ENCODE results near the gene MACC1. TPM values are rescaled to one million over a fixed set of nuclear protein-coding genes. Genes with fewer than 3 reads are reported as not detected.

Gene MACC1
- total and polyA plus RNA-seq, 9 of the 15 experiments (the other 6 are each of a cell fraction or from before 2014, with no cell fraction given) = 5.9 to 30.2 (median 10.4) TPM

DNA sequence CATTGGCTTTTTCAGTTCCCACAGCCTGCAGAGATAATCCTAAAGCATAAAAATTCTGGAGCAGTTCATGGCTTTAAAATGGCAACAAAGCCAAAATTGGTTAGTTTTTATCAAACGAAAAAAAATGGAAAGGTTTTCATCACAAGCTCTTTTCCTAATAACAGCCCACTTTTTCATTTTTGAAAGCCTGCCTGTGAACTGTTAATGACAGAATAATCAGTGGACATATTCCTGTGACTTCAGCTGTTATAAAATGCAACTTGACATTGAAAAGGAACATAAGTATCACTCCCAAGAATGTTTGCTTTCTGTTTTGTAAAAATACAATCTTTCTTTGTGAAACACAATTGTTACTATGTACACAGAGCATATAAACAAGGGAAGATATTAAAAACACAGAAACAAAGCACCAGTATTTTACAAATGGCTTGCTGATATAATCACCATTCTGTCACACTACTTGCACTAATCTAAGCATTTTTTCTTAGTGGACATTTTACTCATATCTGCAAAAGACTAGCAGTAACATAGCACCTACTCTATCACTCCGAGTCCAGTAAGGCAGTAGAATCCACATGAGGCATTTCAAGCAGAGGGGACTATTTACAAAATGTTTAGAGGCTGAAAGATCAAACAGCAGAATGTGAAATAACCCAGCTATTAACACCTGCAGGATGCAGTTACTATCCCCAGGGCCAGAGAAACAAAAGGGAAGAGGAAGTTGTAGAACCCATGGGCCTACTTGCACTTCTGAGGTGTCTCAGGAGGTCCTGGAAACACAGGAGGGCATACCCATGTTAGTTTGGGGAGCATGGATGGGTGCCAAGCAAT lies 26.4 kb downstream of the MACC1 start:
- H3K36me3 ChIP-seq (ENCODE audit: control insufficient read depth, insufficient read depth, low read length) = peaks cover 6% of the 10 kb centered on the region; the same call in 2 of the 3 replicates
- DNase-seq (ENCODE audit: extremely low read depth in 1 of 4, low spot score in 3 of 4) = no peak
- H3K27ac ChIP-seq (ENCODE audit: extremely low read depth, low read depth, low read length) = no peak overlapping the region
- H3K9ac ChIP-seq (ENCODE audit: insufficient read depth in 1 of 2, low read depth in 2 of 2, low read length in 2 of 2) = peak overlapping the region in 1 of 2 experiments; percentile 32; a peak in 1 of 4 replicates
- H3K4me2 ChIP-seq (ENCODE audit: insufficient read depth, low read length) = no peak overlapping the region
- no peaks in the 10 kb centered on the region for H3K9me1 ChIP-seq (ENCODE audit: control insufficient read depth, insufficient read depth, low read length)
- peak; percentile 29; the same call in 1 of the 3 replicates for ATAC-seq
- POLR2A ChIA-PET = interaction anchor here (0.6 to 2.0 kb wide), 3 partner anchors 8 to 50 kb away, joined by 3 to 7 read pairs (median 3); no protein-coding TSS in a partner anchor
- intact Hi-C loops (cut with micrococcal nuclease) = no loop called here
- H2AFZ ChIP-seq (ENCODE audit: low read depth, low read length) = no peak overlapping the region
- CTCF ChIA-PET (ENCODE audit: low intra/inter-chr PET ratio) = no interaction called here
- no peaks in the 10 kb centered on the region for H3K27me3 ChIP-seq (ENCODE audit: control insufficient read depth in 2 of 2, insufficient read depth in 2 of 2, low read length in 2 of 2)
- H4K20me1 ChIP-seq (replicated peaks; ENCODE audit: control insufficient read depth, insufficient read depth, low read length) = no peaks in the 10 kb centered on the region
- no TSS peak for BruUV-seq (replicated peaks)
- 38% methylated on average over 2 of the region's 2 CpGs for WGBS (ENCODE audit: insufficient coverage, low coverage, missing lambda C conversion rate)
- peaks cover 18% of the 10 kb centered on the region for H3K79me2 ChIP-seq (ENCODE audit: control insufficient read depth, insufficient read depth, low read length)
- in situ Hi-C loops (cut with MboI) = no loop called here
- peak; percentile 36; the same call in 1 of the 2 replicates for TF ChIP-seq FOXJ2 (tag; IDR thresholded peaks at IDR 0.05)
- no peak for TF ChIP-seq ZNF695 (CRISPR knock-in tag; IDR thresholded peaks at IDR 0.05)
- peaks cover 0 to 3% of the 10 kb centered on the region in 2 experiments; a peak in 1 of 5 replicates for H3K4me1 ChIP-seq (replicated peaks in 1 of 2; ENCODE audit: control insufficient read depth in 2 of 2, insufficient read depth in 2 of 2, low read length in 2 of 2)
- H3K9me3 ChIP-seq (replicated peaks; ENCODE audit: control insufficient read depth, insufficient read depth, low read depth, low read length) = no peaks in the 10 kb centered on the region
- peak; percentile 11 for FAIRE-seq
- H3K4me3 ChIP-seq = no peak overlapping the region

DNA sequence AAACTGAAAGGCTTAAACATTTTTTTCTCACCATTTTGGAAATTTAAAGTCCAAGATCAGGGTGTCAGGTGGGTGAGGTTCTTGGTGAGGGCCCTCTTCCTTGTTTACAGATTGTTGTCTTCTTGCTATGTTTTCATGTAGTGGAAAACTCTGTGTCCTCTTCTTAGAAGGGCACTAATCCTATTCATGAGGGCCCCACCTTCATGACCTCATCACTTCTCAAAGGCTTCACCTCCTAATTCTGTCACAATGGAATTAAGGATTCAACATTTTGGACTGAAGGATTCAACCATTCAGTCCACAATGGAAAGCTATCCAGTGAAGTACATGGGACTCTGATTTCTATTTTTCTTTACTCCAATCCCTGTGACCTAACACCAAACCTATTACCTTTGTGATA lies 27.3 kb downstream of the MACC1 start:
- Histone ChIP-seq H3K27me3 (ENCODE audit: control insufficient read depth in 2 of 2, insufficient read depth in 2 of 2, low read length in 2 of 2) (no peaks in the 10 kb centered on the region), H3K9me1 (ENCODE audit: control insufficient read depth, insufficient read depth, low read length) (no peaks in the 10 kb centered on the region), H3K36me3 (ENCODE audit: control insufficient read depth, insufficient read depth, low read length) (peaks cover 6% of the 10 kb centered on the region; the same call in 2 of the 3 replicates), H3K4me3 (no peak overlapping the region), H2AFZ (ENCODE audit: low read depth, low read length) (no peak overlapping the region), H3K4me2 (ENCODE audit: insufficient read depth, low read length) (no peak overlapping the region), H3K9me3 (replicated peaks; ENCODE audit: control insufficient read depth, insufficient read depth, low read depth, low read length) (no peaks in the 10 kb centered on the region), H3K4me1 (replicated peaks in 1 of 2; ENCODE audit: control insufficient read depth in 2 of 2, insufficient read depth in 2 of 2, low read length in 2 of 2) (peaks cover 0 to 3% of the 10 kb centered on the region in 2 experiments; a peak in 1 of 5 replicates), H3K27ac (ENCODE audit: extremely low read depth, low read depth, low read length) (no peak overlapping the region), H3K9ac (ENCODE audit: insufficient read depth in 1 of 2, low read depth in 2 of 2, low read length in 2 of 2) (no peak overlapping the region), H3K79me2 (ENCODE audit: control insufficient read depth, insufficient read depth, low read length) (peaks cover 19% of the 10 kb centered on the region), H4K20me1 (replicated peaks; ENCODE audit: control insufficient read depth, insufficient read depth, low read length) (no peaks in the 10 kb centered on the region)
- intact Hi-C loops (cut with micrococcal nuclease) (no loop called here), in situ Hi-C loops (cut with MboI) (no loop called here)
- CTCF ChIA-PET (ENCODE audit: low intra/inter-chr PET ratio) = no interaction called here
- FAIRE-seq (peak; percentile 6), DNase-seq (ENCODE audit: extremely low read depth in 1 of 4, low spot score in 3 of 4) (no peak), ATAC-seq (no peak)
- TF ChIP-seq TEAD2 (tag; IDR thresholded peaks at IDR 0.05) = no peak
- TF ChIP-seq TCF3 (CRISPR knock-in tag; IDR thresholded peaks at IDR 0.05) = no peak
- TF ChIP-seq NCOR1 (IDR thresholded peaks at IDR 0.05) = no peak
- TF ChIP-seq HNRNPLL (IDR thresholded peaks at IDR 0.05; ENCODE audit: low read depth, low read length, poor library complexity, severe bottlenecking) = no peak
- no peak for TF ChIP-seq MEIS2 (IDR thresholded peaks at IDR 0.05; ENCODE audit: partially characterized antibody)
- no peak for TF ChIP-seq STAT5A (IDR thresholded peaks at IDR 0.05; ENCODE audit: borderline replicate concordance, low read length)
- TF ChIP-seq BMI1 (IDR thresholded peaks at IDR 0.05; ENCODE audit: low read length) = no peak
- no peak for TF ChIP-seq ZNF165 (CRISPR knock-in tag; IDR thresholded peaks at IDR 0.05; ENCODE audit: borderline replicate concordance)
- no peak for TF ChIP-seq TCF7 (IDR thresholded peaks at IDR 0.05; ENCODE audit: borderline replicate concordance)
- no peak for TF ChIP-seq PHF21A (IDR thresholded peaks at IDR 0.05; ENCODE audit: borderline replicate concordance, low read depth)
- no peak for TF ChIP-seq NBN (IDR thresholded peaks at IDR 0.05; ENCODE audit: low read depth)
- no peak for TF ChIP-seq NR4A1 (CRISPR knock-in tag; IDR thresholded peaks at IDR 0.05)
- no peak for TF ChIP-seq NR4A1 (tag; IDR thresholded peaks at IDR 0.05)
- BruUV-seq (replicated peaks) = no TSS peak
- POLR2A ChIA-PET = interaction anchor here (0.6 to 2.0 kb wide), 2 partner anchors 9 to 29 kb away, joined by 3 to 7 read pairs; no protein-coding TSS in a partner anchor
